Esophagus squamous epithelium (tissue), 5 donors: ENCODE measurements around the gene MPZL1. TPM values are rescaled to one million over a fixed set of nuclear protein-coding genes. Genes with fewer than 3 reads are reported as not detected.
"Not testable (repeated sequence)": the region's sequence is repeated elsewhere in the genome, so short reads cannot be mapped to it uniquely, and the experiment has no call there.

Experiments
- DNase-seq: peaks from one replicate; lab custom pipeline; 2025; lab: John Stamatoyannopoulos, UW
- H3K27ac ChIP-seq, 4 donors: fragments of 200-600 bp; sonication (generic); one replicate each; pipeline ENCODE4 v1.5.1; 2016 to 2019; ENCODE audit warnings: mild to moderate bottlenecking in 1 of 4
- H3K27me3 ChIP-seq, 4 donors: fragments of 200-600 bp; sonication (generic); 1 replicate in 3 of 4; 2 replicates in 1 of 4; pipeline versions ENCODE4 v1.5.1 to v1.6.0; 2017 to 2021; ENCODE audit warnings: antibody characterized with exemption in 1 of 4
- H3K36me3 ChIP-seq, 3 donors: fragments of 200-600 bp; sonication (generic); one replicate each; pipeline ENCODE4 v1.5.1; 2016 to 2019
- H3K4me1 ChIP-seq, 3 donors: fragments of 200-600 bp; sonication (generic); one replicate each; pipeline ENCODE4 v1.5.1; 2017 to 2019
- H3K4me3 ChIP-seq, 4 donors: fragments of 200-600 bp; sonication (generic); 1 replicate in 3 of 4; 2 replicates in 1 of 4; pipeline ENCODE4 v1.5.1; 2016 to 2019; ENCODE audit warnings: mild to moderate bottlenecking in 2 of 4, moderate library complexity in 1 of 4
- H3K9me3 ChIP-seq, 3 donors: fragments of 200-600 bp; sonication (generic); one replicate each; pipeline ENCODE4 v1.5.1; 2016 to 2019
- CTCF ChIP-seq, 6 experiments: fragments of 450-650 bp in 4 of 6; fragments of 200-600 bp in 2 of 6; sonication (generic) in 2 of 6; IDR thresholded peaks; one replicate each; pipeline ENCODE4 v1.5.1; 2016 to 2019; ENCODE audit warnings: antibody characterized with exemption in 6 of 6, mild to moderate bottlenecking in 4 of 6, moderate library complexity in 4 of 6
- POLR2A ChIP-seq, 4 donors: fragments of 450-650 bp; IDR thresholded peaks; one replicate each; pipeline ENCODE4 v1.6.1; 2017; ENCODE audit warnings: antibody characterized with exemption in 4 of 4, mild to moderate bottlenecking in 4 of 4, moderate library complexity in 3 of 4
- WGBS, 2 donors: methylation state at CpG; one replicate each; pipeline ENCODE4 v1.1.5; 2018; 5-methylcytosine and 5-hydroxymethylcytosine counted together
- intact Hi-C: fragments of 100-400 bp; cut with DNase I; formaldehyde crosslinking; loops from one replicate; pipeline ENCODE4 v1.15.0; 2022
- total RNA-seq, 4 donors: library from RNA; depleted of rRNA; stranded (reverse); fragments of >200 nt; gene quantifications; one replicate each; pipeline ENCODE4 v1.1.0, GENCODE V29; 2016
- donor health status: DM: yes; HTN: yes; CAD: no.

The MPZL1 gene
- total RNA-seq, 4 donors from 2014 or later, result 36.6 to 80.5 (median 74.3) TPM

- peaks cover 0 to 11% (median 0%) of the 10 kb centered on the region in 3 donors for H3K4me1 ChIP-seq
- DNase-seq, result no peak
- 94 to 97% methylated on average over 8 of the region's 8 CpGs for WGBS, 2 donors
- H3K9me3 ChIP-seq, result no peaks in the 10 kb centered on the region
- no peak for TF ChIP-seq CTCF (IDR thresholded peaks at IDR 0.05)
- no peak for TF ChIP-seq POLR2A (IDR thresholded peaks at IDR 0.05)
- H3K27ac ChIP-seq, result no peak overlapping the region
- H3K4me3 ChIP-seq, result no peak overlapping the region
- H3K27me3 ChIP-seq, result no peaks in the 10 kb centered on the region
- intact Hi-C loops, result no loop called here
- H3K36me3 ChIP-seq, result peaks cover 0 to 19% (median 0%) of the 10 kb centered on the region in 3 donors
Measured at GRCh38 chr1:167738158-167738557, 16.4 kb downstream of the MPZL1 start.

- TF ChIP-seq CTCF (IDR thresholded peaks at IDR 0.05) (no peak), POLR2A (IDR thresholded peaks at IDR 0.05) (no peak)
- peaks cover 0 to 7% (median 0%) of the 10 kb centered on the region in 3 donors for H3K36me3 ChIP-seq
- WGBS, 2 donors, result 59 to 60% methylated on average over 3 of the region's 3 CpGs
- no peaks in the 10 kb centered on the region for H3K27me3 ChIP-seq
- peak overlapping the region in 1 of 4 donors; percentile 10 for H3K27ac ChIP-seq
- H3K9me3 ChIP-seq, result no peaks in the 10 kb centered on the region
- no peak overlapping the region for H3K4me3 ChIP-seq
- intact Hi-C loops, result no loop called here
- DNase-seq, result no peak
- peaks cover 0 to 13% (median 0%) of the 10 kb centered on the region in 3 donors for H3K4me1 ChIP-seq
Measured at GRCh38 chr1:167739752-167740151, 18.0 kb downstream of the MPZL1 start.

GRCh38 chr1:167741103-167741502, 19.3 kb downstream of the MPZL1 start:
- H3K27ac ChIP-seq, intact Hi-C loops, DNase-seq, H3K27me3 ChIP-seq, H3K36me3 ChIP-seq, H3K4me3 ChIP-seq, H3K9me3 ChIP-seq: not testable (repeated sequence)
- WGBS, 2 donors, result 68 to 74% methylated on average over 7 of the region's 7 CpGs
- peaks cover 0 to 18% (median 2%) of the 10 kb centered on the region in 3 donors for H3K4me1 ChIP-seq

- H3K36me3 ChIP-seq, H3K9me3 ChIP-seq, H3K27ac ChIP-seq, H3K27me3 ChIP-seq, intact Hi-C loops, H3K4me3 ChIP-seq, DNase-seq: not testable (repeated sequence)
- 46 to 59% methylated on average over 1 of the region's 1 CpG for WGBS, 2 donors
- peaks cover 0 to 30% (median 4%) of the 10 kb centered on the region in 3 donors for H3K4me1 ChIP-seq
Measured at GRCh38 chr1:167742392-167743057, 20.7 kb downstream of the MPZL1 start.

- Histone ChIP-seq H3K27ac (no peak overlapping the region), H3K27me3 (no peaks in the 10 kb centered on the region), H3K36me3 (no peaks in the 10 kb centered on the region), H3K9me3 (no peaks in the 10 kb centered on the region), H3K4me1 (peaks cover 0 to 54% (median 9%) of the 10 kb centered on the region in 3 donors), H3K4me3 (no peak overlapping the region)
- 66 to 89% methylated on average over 3 of the region's 3 CpGs for WGBS, 2 donors
- DNase-seq, result no peak
- intact Hi-C loops, result no loop called here
- TF ChIP-seq CTCF (IDR thresholded peaks at IDR 0.05) (no peak), POLR2A (IDR thresholded peaks at IDR 0.05) (no peak)
Measured at GRCh38 chr1:167744901-167745300, 23.1 kb downstream of the MPZL1 start.

- Histone ChIP-seq H3K4me1 (peaks cover 0 to 60% (median 9%) of the 10 kb centered on the region in 3 donors), H3K27ac (no peak overlapping the region), H3K27me3 (no peaks in the 10 kb centered on the region), H3K9me3 (no peaks in the 10 kb centered on the region), H3K36me3 (no peaks in the 10 kb centered on the region), H3K4me3 (no peak overlapping the region)
- TF ChIP-seq CTCF (IDR thresholded peaks at IDR 0.05) (no peak), POLR2A (IDR thresholded peaks at IDR 0.05) (no peak)
- intact Hi-C loops, result no loop called here
- no peak for DNase-seq
- WGBS, 2 donors, result 48 to 54% methylated on average over 5 of the region's 5 CpGs
Measured at GRCh38 chr1:167746013-167746672, 24.4 kb downstream of the MPZL1 start.
